Esophagus muscularis mucosa (tissue), 4 donors: ENCODE measurements around the gene CSGALNACT2.

Experiments used
- CTCF ChIP-seq, 3 experiments: fragments of 200-600 bp in 2 of 3; fragments of 450-650 bp in 1 of 3; sonication (generic) in 2 of 3; IDR thresholded peaks; one replicate each; pipeline ENCODE4 v1.5.1; 2017 to 2019; ENCODE audit warnings: antibody characterized with exemption in 3 of 3, mild to moderate bottlenecking in 2 of 3, moderate library complexity in 1 of 3
- EP300 ChIP-seq: sonication (generic); formaldehyde crosslinking; IDR thresholded peaks from one replicate; pipeline ENCODE4 v1.6.1; 2017; ENCODE audit warnings: antibody characterized with exemption
- POLR2A ChIP-seq: fragments of 450-650 bp; IDR thresholded peaks from one replicate; pipeline ENCODE4 v1.6.1; 2017; ENCODE audit warnings: antibody characterized with exemption, moderate library complexity, mild to moderate bottlenecking, low read depth
- POLR2AphosphoS5 ChIP-seq, 2 donors: sonication (generic); formaldehyde crosslinking; IDR thresholded peaks; one replicate each; pipeline ENCODE4 v1.6.1; 2017; ENCODE audit warnings: antibody characterized with exemption in 2 of 2

- TF ChIP-seq CTCF (IDR thresholded peaks at IDR 0.05) (no peak), POLR2A (no peak), POLR2AphosphoS5 (IDR thresholded peaks at IDR 0.05) (no peak), EP300 (no peak)
Observed at GRCh38 chr10:43151371-43151770, 13.1 kb downstream of the CSGALNACT2 start.
